HEK293 (cell line): ENCODE measurements around the gene UBL7.

ENCODE experiments used
- CTCF ChIA-PET: fragments of 350-600 bp; formaldehyde crosslinking; extraction: SDS; loops from one replicate; lab custom pipeline; 2021; ENCODE audit warnings: antibody characterized with exemption; lab: Yijun Ruan, JAX
- POLR2A ChIA-PET: fragments of 300-600 bp; formaldehyde crosslinking; extraction: SDS; loops from one replicate; lab custom pipeline; 2020; ENCODE audit warnings: antibody characterized with exemption, inconsistent platforms; lab: Yijun Ruan, JAX
- H3K27ac ChIP-seq: fragments of 200-500 bp; sonication (Bioruptor generic); 2 replicates; pipeline ENCODE4 v1.5.1; 2014; ENCODE audit warnings: low read depth, low read length, control low read depth, inconsistent platforms; ENCODE audit errors: extremely low read depth
- H3K36me3 ChIP-seq, 2 experiments: fragments of 200-500 bp in 1 of 2; sonication (Bioruptor generic) in 1 of 2; 1 replicate in 1 of 2; 2 replicates in 1 of 2; pipeline ENCODE4 v1.5.1; 2014 to 2017; ENCODE audit warnings: inconsistent platforms in 2 of 2, low read length in 2 of 2; ENCODE audit not compliant: control insufficient read depth in 2 of 2, insufficient read depth in 1 of 2
- H3K4me1 ChIP-seq: fragments of 200-500 bp; sonication (Bioruptor generic); 2 replicates; pipeline ENCODE4 v1.5.1; 2014; ENCODE audit warnings: mild to moderate bottlenecking, low read length, inconsistent platforms; ENCODE audit not compliant: control insufficient read depth, insufficient read depth
- H3K4me3 ChIP-seq: 2 replicates; pipeline ENCODE4 v1.5.1; 2011; ENCODE audit warnings: low read depth, mild to moderate bottlenecking, control low read depth, low read length, moderate library complexity
- H3K9me3 ChIP-seq: fragments of 200-500 bp; sonication (Bioruptor generic); 2 replicates; pipeline ENCODE4 v1.5.1; 2014; ENCODE audit warnings: low read depth, low read length, inconsistent platforms; ENCODE audit not compliant: control insufficient read depth, insufficient read depth
- GFI1B ChIP-seq: fragments of 450-650 bp; formaldehyde crosslinking; IDR thresholded peaks from 2 replicates; pipeline ENCODE4 v1.5.1; 2016; ENCODE audit warnings: missing biosample characterization, missing genetic modification characterization
- HOXD13 ChIP-seq: sonication (generic); formaldehyde crosslinking; IDR thresholded peaks from 2 replicates; pipeline ENCODE4 v1.8.0; 2022; ENCODE audit warnings: missing genetic modification reagents, borderline replicate concordance
- REPIN1 ChIP-seq: fragments of 450-650 bp; formaldehyde crosslinking; IDR thresholded peaks from 2 replicates; pipeline ENCODE4 v1.5.1; 2017; ENCODE audit warnings: missing biosample characterization, missing genetic modification characterization, low read depth
- ZBTB17 ChIP-seq: fragments of 450-650 bp; formaldehyde crosslinking; IDR thresholded peaks from 2 replicates; pipeline ENCODE4 v1.5.1; 2016; ENCODE audit warnings: missing biosample characterization, missing genetic modification characterization
- ZNF169 ChIP-seq: fragments of 450-650 bp; formaldehyde crosslinking; IDR thresholded peaks from 2 replicates; pipeline ENCODE4 v1.5.1; 2016; ENCODE audit warnings: missing biosample characterization, missing genetic modification characterization
- ZNF184 ChIP-seq: fragments of 450-650 bp; IDR thresholded peaks from 2 replicates; pipeline ENCODE4 v1.5.1; 2018; ENCODE audit warnings: missing biosample characterization, mild to moderate bottlenecking, missing genetic modification characterization
- ZNF221 ChIP-seq: fragments of 450-650 bp; formaldehyde crosslinking; IDR thresholded peaks from 2 replicates; pipeline ENCODE4 v1.5.1; 2017; ENCODE audit warnings: missing biosample characterization, missing genetic modification characterization, borderline replicate concordance
- ZNF223 ChIP-seq: fragments of 450-650 bp; formaldehyde crosslinking; IDR thresholded peaks from 2 replicates; pipeline ENCODE4 v1.5.1; 2016; ENCODE audit warnings: missing biosample characterization, missing genetic modification characterization
- ZNF23 ChIP-seq: fragments of 450-650 bp; formaldehyde crosslinking; IDR thresholded peaks from 2 replicates; pipeline ENCODE4 v1.5.1; 2016; ENCODE audit warnings: missing biosample characterization, missing genetic modification characterization, borderline replicate concordance
- ZNF37A ChIP-seq: fragments of 450-650 bp; IDR thresholded peaks from 2 replicates; pipeline ENCODE4 v1.5.1; 2018; ENCODE audit warnings: missing biosample characterization, missing genetic modification characterization
- ZNF654 ChIP-seq: fragments of 450-650 bp; formaldehyde crosslinking; IDR thresholded peaks from 2 replicates; pipeline ENCODE4 v1.5.1; 2016; ENCODE audit warnings: low read depth, missing biosample characterization, missing genetic modification characterization
- ZNF830 ChIP-seq: fragments of 450-650 bp; IDR thresholded peaks from 2 replicates; pipeline ENCODE4 v1.5.0; 2018; ENCODE audit warnings: missing biosample characterization, missing genetic modification characterization, low read depth, mild to moderate bottlenecking, moderate library complexity
- TF ChIP-seq, protein P1 (sequence below): fragments of 450-650 bp; formaldehyde crosslinking; IDR thresholded peaks from 2 replicates; pipeline ENCODE4 v1.5.1; 2016; ENCODE audit warnings: missing biosample characterization, missing genetic modification characterization
- TF ChIP-seq, protein P2 (sequence below): fragments of 450-650 bp; formaldehyde crosslinking; IDR thresholded peaks from 2 replicates; pipeline ENCODE4 v1.5.1; 2016; ENCODE audit warnings: missing biosample characterization, missing genetic modification characterization
- TF ChIP-seq, protein P3 (sequence below): fragments of 450-650 bp; formaldehyde crosslinking; IDR thresholded peaks from 2 replicates; pipeline ENCODE4 v1.5.1; 2016; ENCODE audit warnings: missing biosample characterization, missing genetic modification characterization
- TF ChIP-seq, protein P4 (sequence below): fragments of 450-650 bp; formaldehyde crosslinking; conservative IDR thresholded peaks from 2 replicates; pipeline ENCODE4 v1.5.1; 2016; ENCODE audit warnings: low read depth, missing biosample characterization, missing genetic modification characterization
- TF ChIP-seq, protein P5 (sequence below): fragments of 450-650 bp; formaldehyde crosslinking; IDR thresholded peaks from 2 replicates; pipeline ENCODE4 v1.5.1; 2016; ENCODE audit warnings: missing biosample characterization, missing genetic modification characterization
- TF ChIP-seq, protein P6 (sequence below): fragments of 450-650 bp; formaldehyde crosslinking; IDR thresholded peaks from 2 replicates; pipeline ENCODE4 v1.5.1; 2016; ENCODE audit warnings: missing biosample characterization, missing genetic modification characterization, borderline replicate concordance

The UBL7 gene

DNA sequence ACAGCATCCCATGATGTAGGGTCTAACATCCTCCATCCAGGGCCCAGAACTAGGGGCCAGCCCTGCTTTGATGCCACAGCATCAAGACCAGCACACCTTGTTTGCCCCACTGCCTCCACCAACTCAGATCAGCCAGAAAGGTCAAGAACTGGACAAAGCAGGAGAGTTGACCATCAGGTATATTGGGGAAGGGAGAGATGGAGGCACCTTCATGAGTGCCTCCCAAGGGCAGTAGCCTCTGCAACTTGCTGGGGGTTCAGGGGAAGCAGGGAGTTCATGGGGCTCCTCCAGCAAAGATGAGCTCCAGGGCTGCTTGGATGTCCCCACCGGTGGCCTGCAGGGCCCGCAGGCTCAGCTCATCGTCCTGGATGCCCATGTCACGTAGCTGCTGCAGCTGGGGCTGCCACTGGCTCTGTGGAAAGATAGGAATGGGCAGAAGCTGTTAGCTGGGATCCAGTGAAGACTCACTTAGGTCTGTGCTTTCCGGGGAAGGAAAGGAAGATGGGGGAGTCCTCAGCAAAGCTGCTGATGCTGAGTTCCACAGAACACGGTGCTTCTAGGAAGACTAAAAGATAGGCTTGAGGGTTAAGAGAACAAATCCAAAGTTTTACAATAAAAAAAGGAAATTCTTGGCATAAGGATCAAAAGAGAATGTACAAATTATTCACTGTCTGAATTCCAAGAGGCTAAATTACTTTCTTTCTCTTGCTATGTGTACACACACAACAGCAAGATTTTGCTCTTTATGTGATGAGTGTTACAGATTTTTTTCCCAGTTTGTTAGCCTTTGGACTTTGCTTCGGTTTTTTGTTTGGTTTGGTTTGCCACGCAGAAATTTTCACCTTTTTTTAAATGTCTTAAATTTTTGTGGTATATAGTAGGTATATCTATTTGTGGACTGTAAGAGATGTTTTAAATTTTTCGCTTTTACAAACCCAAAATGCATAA, 14.9 kb downstream of the UBL7 start:
- Histone ChIP-seq H3K4me1 (no peaks in the 10 kb centered on the region), H3K36me3 (peaks cover 13 to 66% of the 10 kb centered on the region in 2 experiments), H3K9me3 (no peaks in the 10 kb centered on the region), H3K4me3 (no peak overlapping the region), H3K27ac (no peak overlapping the region)
- CTCF ChIA-PET: interaction anchor here (0.6 to 26.4 kb wide), 3 partner anchors 8 to 68 kb away, joined by 3 to 768 read pairs (median 4); partner anchors contain the start of gene CYP11A1
- TF ChIP-seq, protein P1, sequence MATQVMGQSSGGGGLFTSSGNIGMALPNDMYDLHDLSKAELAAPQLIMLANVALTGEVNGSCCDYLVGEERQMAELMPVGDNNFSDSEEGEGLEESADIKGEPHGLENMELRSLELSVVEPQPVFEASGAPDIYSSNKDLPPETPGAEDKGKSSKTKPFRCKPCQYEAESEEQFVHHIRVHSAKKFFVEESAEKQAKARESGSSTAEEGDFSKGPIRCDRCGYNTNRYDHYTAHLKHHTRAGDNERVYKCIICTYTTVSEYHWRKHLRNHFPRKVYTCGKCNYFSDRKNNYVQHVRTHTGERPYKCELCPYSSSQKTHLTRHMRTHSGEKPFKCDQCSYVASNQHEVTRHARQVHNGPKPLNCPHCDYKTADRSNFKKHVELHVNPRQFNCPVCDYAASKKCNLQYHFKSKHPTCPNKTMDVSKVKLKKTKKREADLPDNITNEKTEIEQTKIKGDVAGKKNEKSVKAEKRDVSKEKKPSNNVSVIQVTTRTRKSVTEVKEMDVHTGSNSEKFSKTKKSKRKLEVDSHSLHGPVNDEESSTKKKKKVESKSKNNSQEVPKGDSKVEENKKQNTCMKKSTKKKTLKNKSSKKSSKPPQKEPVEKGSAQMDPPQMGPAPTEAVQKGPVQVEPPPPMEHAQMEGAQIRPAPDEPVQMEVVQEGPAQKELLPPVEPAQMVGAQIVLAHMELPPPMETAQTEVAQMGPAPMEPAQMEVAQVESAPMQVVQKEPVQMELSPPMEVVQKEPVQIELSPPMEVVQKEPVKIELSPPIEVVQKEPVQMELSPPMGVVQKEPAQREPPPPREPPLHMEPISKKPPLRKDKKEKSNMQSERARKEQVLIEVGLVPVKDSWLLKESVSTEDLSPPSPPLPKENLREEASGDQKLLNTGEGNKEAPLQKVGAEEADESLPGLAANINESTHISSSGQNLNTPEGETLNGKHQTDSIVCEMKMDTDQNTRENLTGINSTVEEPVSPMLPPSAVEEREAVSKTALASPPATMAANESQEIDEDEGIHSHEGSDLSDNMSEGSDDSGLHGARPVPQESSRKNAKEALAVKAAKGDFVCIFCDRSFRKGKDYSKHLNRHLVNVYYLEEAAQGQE (tag by site-specific recombination): no peak
- TF ChIP-seq, protein P2, sequence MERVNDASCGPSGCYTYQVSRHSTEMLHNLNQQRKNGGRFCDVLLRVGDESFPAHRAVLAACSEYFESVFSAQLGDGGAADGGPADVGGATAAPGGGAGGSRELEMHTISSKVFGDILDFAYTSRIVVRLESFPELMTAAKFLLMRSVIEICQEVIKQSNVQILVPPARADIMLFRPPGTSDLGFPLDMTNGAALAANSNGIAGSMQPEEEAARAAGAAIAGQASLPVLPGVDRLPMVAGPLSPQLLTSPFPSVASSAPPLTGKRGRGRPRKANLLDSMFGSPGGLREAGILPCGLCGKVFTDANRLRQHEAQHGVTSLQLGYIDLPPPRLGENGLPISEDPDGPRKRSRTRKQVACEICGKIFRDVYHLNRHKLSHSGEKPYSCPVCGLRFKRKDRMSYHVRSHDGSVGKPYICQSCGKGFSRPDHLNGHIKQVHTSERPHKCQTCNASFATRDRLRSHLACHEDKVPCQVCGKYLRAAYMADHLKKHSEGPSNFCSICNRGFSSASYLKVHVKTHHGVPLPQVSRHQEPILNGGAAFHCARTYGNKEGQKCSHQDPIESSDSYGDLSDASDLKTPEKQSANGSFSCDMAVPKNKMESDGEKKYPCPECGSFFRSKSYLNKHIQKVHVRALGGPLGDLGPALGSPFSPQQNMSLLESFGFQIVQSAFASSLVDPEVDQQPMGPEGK (tag by site-specific recombination): no peak
- TF ChIP-seq REPIN1 (tag by site-specific recombination) (no peak), HOXD13 (CRISPR knock-in tag) (no peak), GFI1B (tag by site-specific recombination) (no peak), ZNF23 (tag by site-specific recombination) (no peak), ZNF169 (tag by site-specific recombination) (no peak), ZNF221 (tag by site-specific recombination) (no peak), ZBTB17 (tag by site-specific recombination) (no peak), ZNF37A (tag by site-specific recombination) (no peak), ZNF830 (tag by site-specific recombination) (no peak), ZNF184 (no peak), ZNF223 (tag by site-specific recombination) (no peak), ZNF654 (no peak)
- TF ChIP-seq, protein P3, sequence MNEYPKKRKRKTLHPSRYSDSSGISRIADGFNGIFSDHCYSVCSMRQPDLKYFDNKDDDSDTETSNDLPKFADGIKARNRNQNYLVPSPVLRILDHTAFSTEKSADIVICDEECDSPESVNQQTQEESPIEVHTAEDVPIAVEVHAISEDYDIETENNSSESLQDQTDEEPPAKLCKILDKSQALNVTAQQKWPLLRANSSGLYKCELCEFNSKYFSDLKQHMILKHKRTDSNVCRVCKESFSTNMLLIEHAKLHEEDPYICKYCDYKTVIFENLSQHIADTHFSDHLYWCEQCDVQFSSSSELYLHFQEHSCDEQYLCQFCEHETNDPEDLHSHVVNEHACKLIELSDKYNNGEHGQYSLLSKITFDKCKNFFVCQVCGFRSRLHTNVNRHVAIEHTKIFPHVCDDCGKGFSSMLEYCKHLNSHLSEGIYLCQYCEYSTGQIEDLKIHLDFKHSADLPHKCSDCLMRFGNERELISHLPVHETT: no peak
- TF ChIP-seq, protein P4, sequence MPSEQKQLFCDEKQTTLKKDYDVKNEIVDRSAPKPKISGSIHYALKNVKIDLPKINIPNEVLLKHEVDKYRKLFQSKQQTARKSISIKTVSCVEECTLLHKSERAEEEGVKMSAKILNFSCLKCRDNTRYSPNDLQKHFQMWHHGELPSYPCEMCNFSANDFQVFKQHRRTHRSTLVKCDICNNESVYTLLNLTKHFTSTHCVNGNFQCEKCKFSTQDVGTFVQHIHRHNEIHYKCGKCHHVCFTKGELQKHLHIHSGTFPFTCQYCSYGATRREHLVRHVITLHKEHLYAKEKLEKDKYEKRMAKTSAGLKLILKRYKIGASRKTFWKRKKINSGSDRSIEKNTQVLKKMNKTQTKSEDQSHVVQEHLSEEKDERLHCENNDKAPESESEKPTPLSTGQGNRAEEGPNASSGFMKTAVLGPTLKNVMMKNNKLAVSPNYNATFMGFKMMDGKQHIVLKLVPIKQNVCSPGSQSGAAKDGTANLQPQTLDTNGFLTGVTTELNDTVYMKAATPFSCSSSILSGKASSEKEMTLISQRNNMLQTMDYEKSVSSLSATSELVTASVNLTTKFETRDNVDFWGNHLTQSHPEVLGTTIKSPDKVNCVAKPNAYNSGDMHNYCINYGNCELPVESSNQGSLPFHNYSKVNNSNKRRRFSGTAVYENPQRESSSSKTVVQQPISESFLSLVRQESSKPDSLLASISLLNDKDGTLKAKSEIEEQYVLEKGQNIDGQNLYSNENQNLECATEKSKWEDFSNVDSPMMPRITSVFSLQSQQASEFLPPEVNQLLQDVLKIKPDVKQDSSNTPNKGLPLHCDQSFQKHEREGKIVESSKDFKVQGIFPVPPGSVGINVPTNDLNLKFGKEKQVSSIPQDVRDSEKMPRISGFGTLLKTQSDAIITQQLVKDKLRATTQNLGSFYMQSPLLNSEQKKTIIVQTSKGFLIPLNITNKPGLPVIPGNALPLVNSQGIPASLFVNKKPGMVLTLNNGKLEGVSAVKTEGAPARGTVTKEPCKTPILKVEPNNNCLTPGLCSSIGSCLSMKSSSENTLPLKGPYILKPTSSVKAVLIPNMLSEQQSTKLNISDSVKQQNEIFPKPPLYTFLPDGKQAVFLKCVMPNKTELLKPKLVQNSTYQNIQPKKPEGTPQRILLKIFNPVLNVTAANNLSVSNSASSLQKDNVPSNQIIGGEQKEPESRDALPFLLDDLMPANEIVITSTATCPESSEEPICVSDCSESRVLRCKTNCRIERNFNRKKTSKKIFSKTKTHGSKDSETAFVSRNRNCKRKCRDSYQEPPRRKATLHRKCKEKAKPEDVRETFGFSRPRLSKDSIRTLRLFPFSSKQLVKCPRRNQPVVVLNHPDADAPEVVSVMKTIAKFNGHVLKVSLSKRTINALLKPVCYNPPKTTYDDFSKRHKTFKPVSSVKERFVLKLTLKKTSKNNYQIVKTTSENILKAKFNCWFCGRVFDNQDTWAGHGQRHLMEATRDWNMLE (tag by site-specific recombination): no peak
- TF ChIP-seq, protein P5, sequence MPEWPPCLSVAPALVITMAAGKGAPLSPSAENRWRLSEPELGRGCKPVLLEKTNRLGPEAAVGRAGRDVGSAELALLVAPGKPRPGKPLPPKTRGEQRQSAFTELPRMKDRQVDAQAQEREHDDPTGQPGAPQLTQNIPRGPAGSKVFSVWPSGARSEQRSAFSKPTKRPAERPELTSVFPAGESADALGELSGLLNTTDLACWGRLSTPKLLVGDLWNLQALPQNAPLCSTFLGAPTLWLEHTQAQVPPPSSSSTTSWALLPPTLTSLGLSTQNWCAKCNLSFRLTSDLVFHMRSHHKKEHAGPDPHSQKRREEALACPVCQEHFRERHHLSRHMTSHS: no peak
- TF ChIP-seq, protein P6, sequence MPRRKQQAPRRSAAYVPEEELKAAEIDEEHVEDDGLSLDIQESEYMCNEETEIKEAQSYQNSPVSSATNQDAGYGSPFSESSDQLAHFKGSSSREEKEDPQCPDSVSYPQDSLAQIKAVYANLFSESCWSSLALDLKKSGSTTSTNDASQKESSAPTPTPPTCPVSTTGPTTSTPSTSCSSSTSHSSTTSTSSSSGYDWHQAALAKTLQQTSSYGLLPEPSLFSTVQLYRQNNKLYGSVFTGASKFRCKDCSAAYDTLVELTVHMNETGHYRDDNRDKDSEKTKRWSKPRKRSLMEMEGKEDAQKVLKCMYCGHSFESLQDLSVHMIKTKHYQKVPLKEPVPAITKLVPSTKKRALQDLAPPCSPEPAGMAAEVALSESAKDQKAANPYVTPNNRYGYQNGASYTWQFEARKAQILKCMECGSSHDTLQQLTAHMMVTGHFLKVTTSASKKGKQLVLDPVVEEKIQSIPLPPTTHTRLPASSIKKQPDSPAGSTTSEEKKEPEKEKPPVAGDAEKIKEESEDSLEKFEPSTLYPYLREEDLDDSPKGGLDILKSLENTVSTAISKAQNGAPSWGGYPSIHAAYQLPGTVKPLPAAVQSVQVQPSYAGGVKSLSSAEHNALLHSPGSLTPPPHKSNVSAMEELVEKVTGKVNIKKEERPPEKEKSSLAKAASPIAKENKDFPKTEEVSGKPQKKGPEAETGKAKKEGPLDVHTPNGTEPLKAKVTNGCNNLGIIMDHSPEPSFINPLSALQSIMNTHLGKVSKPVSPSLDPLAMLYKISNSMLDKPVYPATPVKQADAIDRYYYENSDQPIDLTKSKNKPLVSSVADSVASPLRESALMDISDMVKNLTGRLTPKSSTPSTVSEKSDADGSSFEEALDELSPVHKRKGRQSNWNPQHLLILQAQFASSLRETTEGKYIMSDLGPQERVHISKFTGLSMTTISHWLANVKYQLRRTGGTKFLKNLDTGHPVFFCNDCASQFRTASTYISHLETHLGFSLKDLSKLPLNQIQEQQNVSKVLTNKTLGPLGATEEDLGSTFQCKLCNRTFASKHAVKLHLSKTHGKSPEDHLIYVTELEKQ (tag by site-specific recombination): no peak
- POLR2A ChIA-PET: interaction anchor here (1.3 kb wide), 1 partner anchor 15 kb away, joined by 4 read pairs; the partner anchor contains the start of gene UBL7
